ENCODE data around the gene SEPTIN12. TPM values are rescaled to one million over a fixed set of nuclear protein-coding genes. Genes with fewer than 3 reads are reported as not detected.

The SEPTIN12 gene
- total RNA-seq, 4 donors from 2014 or later, result not detected

DNA sequence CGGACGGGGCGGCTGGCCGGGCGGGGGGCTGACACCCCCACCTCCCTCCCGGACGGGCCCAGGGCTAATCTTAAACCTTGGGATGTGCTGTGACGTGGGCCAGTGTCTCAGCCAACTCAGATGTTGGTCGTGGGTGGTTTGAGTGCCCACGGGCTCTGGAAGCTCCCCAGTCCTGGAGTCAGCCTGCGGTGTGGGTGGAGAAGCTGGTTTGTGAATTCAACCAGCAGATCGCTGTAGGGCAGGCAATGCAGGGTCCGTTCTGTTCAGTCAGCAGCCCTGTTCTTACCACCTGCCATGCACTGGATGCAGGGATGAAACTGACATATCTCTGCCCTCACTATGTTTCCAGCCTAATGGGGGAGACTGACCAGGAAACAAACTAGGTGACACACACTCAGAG is 13.1 kb downstream of the SEPTIN12 start:
- DNase-seq (ENCODE audit: low spot score) (no peak), ATAC-seq (ENCODE audit: low FRiP score) (no peak)

GRCh38 chr16:4772351-4772750 is 15.8 kb downstream of the SEPTIN12 start:
- no peak for ATAC-seq (ENCODE audit: low FRiP score)
- TF ChIP-seq, protein P1, sequence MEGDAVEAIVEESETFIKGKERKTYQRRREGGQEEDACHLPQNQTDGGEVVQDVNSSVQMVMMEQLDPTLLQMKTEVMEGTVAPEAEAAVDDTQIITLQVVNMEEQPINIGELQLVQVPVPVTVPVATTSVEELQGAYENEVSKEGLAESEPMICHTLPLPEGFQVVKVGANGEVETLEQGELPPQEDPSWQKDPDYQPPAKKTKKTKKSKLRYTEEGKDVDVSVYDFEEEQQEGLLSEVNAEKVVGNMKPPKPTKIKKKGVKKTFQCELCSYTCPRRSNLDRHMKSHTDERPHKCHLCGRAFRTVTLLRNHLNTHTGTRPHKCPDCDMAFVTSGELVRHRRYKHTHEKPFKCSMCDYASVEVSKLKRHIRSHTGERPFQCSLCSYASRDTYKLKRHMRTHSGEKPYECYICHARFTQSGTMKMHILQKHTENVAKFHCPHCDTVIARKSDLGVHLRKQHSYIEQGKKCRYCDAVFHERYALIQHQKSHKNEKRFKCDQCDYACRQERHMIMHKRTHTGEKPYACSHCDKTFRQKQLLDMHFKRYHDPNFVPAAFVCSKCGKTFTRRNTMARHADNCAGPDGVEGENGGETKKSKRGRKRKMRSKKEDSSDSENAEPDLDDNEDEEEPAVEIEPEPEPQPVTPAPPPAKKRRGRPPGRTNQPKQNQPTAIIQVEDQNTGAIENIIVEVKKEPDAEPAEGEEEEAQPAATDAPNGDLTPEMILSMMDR (IDR thresholded peaks at IDR 0.05), result no peak
- DNase-seq (ENCODE audit: low spot score), result no peak

More for the DNA sequence above, 13.1 kb downstream of the SEPTIN12 start:
- TF ChIP-seq, protein P1 (IDR thresholded peaks at IDR 0.05), result no peak

GRCh38 chr16:4771646-4772045 is 16.5 kb downstream of the SEPTIN12 start:
- TF ChIP-seq, protein P1 (IDR thresholded peaks at IDR 0.05), result no peak

DNA sequence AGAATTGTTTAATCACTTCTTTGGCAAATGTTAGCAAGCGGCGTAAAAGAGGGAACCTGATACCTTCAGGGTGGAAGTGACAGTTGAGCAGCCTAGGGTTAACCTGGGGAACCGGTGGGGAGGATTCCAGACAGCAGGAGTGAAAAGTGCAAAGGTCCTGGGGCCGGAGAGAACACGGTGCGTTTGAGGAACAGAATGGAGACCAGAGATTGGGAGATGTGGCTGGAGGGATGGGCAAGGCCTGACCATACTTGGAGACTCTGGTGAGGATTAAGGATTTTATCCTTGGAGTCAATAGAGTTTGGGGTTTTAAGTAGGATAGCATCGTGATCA is 18.9 kb downstream of the SEPTIN12 start:
- ATAC-seq (ENCODE audit: low FRiP score), result no peak
- TF ChIP-seq, protein P1 (IDR thresholded peaks at IDR 0.05), result no peak
- no peak for DNase-seq (ENCODE audit: low spot score)

More at GRCh38 chr16:4771646-4772045, 16.5 kb downstream of the SEPTIN12 start:
- no peak for ATAC-seq (ENCODE audit: low FRiP score)
- DNase-seq (ENCODE audit: low spot score), result no peak

- TF ChIP-seq, protein P1 (IDR thresholded peaks at IDR 0.05), result no peak
- DNase-seq (ENCODE audit: low spot score), result peak; percentile 94
- peak; percentile 93 for ATAC-seq (ENCODE audit: low FRiP score)
These were observed 19.4 kb downstream of the SEPTIN12 start for GRCh38 chr16:4768549-4769305.

DNA sequence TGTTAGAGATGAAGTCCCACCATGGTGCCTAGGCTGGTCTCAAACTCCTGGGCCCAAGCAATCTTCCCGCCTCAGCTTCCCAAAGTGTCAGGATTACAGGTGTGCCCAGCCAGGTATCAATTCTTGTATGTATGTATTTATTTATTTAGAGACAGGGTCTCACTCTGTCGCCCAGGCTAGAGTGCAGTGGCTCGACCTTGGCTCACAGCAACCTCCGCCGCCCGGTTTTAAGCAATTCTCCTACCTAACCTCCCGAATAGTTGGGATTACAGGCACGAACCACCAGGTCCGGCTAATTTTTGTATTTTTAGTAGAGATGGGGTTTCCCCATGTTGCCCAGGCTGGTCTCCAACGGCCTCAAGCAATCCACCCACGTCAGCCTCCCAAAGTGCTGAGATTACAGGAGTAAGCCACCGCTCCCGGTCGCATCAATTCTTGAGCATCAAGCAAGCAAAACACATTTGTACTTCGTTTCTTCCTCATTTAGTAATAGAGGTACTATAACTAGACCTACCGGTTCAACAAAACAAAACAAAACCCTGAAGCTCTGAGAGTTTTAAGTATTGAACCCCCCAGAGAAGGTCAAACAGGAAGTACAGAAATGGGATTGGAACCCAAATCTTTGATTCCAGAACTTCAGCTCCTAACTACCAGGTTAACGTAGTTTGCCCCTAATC is 20.1 kb downstream of the SEPTIN12 start:
- TF ChIP-seq, protein P1 (IDR thresholded peaks at IDR 0.05), result no peak
- DNase-seq (ENCODE audit: low spot score), result no peak
- no peak for ATAC-seq (ENCODE audit: low FRiP score)
